GM12872 (cell line): ENCODE results near the gene EPG5.

Experiments
- CTCF ChIP-seq: IDR thresholded peaks from 3 replicates; pipeline ENCODE4 v1.5.1; 2011; ENCODE audit warnings: low read depth, mild to moderate bottlenecking, low read length, moderate library complexity; ENCODE audit not compliant: insufficient read depth

The EPG5 gene

GRCh38 chr18:45825258-45826044, 141.7 kb downstream of the EPG5 start, which contains the start of gene SIGLEC15:
SIGLEC15 (plus strand) TSS chr18:45825675; CDS start chr18:45825729, 54 bp downstream.
- no peak for TF ChIP-seq CTCF

GRCh38 chr18:45821711-45822110, 145.4 kb downstream of the EPG5 start:
- no peak for TF ChIP-seq CTCF

- TF ChIP-seq CTCF = no peak
These were observed 146.1 kb downstream of the EPG5 start for GRCh38 chr18:45821026-45821425.

- TF ChIP-seq CTCF = no peak
These were observed 146.9 kb downstream of the EPG5 start for GRCh38 chr18:45820106-45820745.

- no peak for TF ChIP-seq CTCF
These were observed 149.6 kb downstream of the EPG5 start for GRCh38 chr18:45817543-45817942.

- TF ChIP-seq CTCF = peak; percentile 43
These were observed 160.0 kb downstream of the EPG5 start for GRCh38 chr18:45807144-45807543.

GRCh38 chr18:45806226-45806625, 160.9 kb downstream of the EPG5 start:
- no peak for TF ChIP-seq CTCF
